ENCODE results near the gene PEDS1. TPM values are rescaled to one million over a fixed set of nuclear protein-coding genes. Genes with fewer than 3 reads are reported as not detected.

The PEDS1 gene
- total and polyA plus RNA-seq, 2 of the 8 experiments (the other 6 are each of a cell fraction or from before 2014, with no cell fraction given): 28.9 to 75.9 TPM

DNA sequence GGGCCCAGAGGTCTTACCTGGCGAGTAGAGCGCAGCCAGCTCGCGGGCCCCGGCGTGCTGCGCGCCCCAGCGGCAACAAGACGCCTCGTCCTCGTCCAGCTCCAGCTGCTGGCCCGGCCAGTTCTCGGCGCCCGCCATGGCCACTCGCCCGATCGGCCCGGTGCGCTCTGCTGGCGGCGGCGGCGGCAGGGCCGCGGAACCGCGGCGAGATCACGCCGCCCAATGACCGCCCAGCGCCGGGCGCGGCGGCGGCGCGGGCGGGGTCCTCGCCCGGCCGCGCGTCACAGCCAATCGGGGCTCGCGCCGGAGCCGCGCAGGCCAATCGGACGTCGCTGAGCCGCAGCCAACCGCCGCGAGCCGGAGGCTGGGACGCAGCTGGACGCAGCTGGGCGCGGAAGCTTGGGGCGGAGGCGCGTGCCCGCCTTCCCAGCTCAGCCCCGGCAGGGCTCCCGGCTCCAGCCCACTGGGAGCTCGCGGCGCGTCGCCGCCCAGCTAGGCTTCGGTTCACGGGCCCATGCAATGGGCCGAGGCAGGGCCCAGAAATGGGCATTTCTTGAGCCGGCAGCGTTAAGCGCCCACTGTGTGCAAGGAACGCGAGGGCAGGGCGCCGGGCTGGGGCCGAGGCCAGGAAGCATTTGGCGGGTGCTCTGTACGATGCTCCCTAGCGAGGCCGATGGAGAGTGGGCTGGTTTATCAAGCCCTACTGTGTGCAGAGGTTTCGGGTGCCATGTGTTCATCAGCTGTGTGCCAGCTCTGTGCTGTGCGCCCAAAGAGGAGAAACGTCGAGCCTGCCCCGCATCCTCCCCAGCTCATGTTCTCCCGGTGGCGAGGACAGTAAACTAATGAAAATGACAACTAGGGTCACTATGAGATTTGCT is at the start of gene PEDS1 (continued):
- TF ChIP-seq CEBPB (IDR thresholded peaks at IDR 0.05; ENCODE audit: low read depth, low read length) (no peak), TBP (IDR thresholded peaks at IDR 0.05; ENCODE audit: low read depth, low read length) (no peak), RXRA (IDR thresholded peaks at IDR 0.05; ENCODE audit: insufficient read depth, low read depth, low read length) (no peak)
